Activated B cell treated with CpG ODN at 0.5 μM for 24 hours (primary cell): ENCODE measurements around the gene TRMU. TPM values are rescaled to one million over a fixed set of nuclear protein-coding genes. Genes with fewer than 3 reads are reported as not detected.

Source experiments
- ATAC-seq: fragments of 200-7000 bp; cut with Tn5 transposase; one replicate; pipeline ENCODE4 v1.10.0; 2021; ENCODE audit warnings: low read depth, mild to moderate bottlenecking, moderate library complexity
- CTCF ChIA-PET: fragments of 350-600 bp; sonication (Branson Sonifier 250); formaldehyde crosslinking; loops from one replicate; lab custom pipeline; 2021; ENCODE audit warnings: antibody characterized with exemption; lab: Charles Lee
- POLR2A ChIA-PET: fragments of 350-600 bp; sonication (Branson Sonifier 250); formaldehyde crosslinking; loops from one replicate; lab custom pipeline; 2021; ENCODE audit warnings: antibody characterized with exemption; lab: Charles Lee
- DNase-seq: peaks from one replicate; pipeline ENCODE4 v3.0.0; 2022
- H3K27ac Mint-ChIP-seq: one replicate; pipeline ENCODE4 v1.8.0; 2020; ENCODE audit warnings: mixed read lengths
- H3K27me3 Mint-ChIP-seq: one replicate; pipeline ENCODE4 v1.8.0; 2021; ENCODE audit warnings: mixed read lengths
- H3K36me3 Mint-ChIP-seq: one replicate; pipeline ENCODE4 v1.8.0; 2021; ENCODE audit warnings: low read depth, mixed read lengths
- H3K4me1 Mint-ChIP-seq: one replicate; pipeline ENCODE4 v1.8.0; 2021; ENCODE audit warnings: mixed read lengths
- H3K4me3 Mint-ChIP-seq: one replicate; pipeline ENCODE4 v1.8.0; 2020; ENCODE audit warnings: mild to moderate bottlenecking, mixed read lengths
- H3K9me3 Mint-ChIP-seq: one replicate; pipeline ENCODE4 v1.8.0; 2020; ENCODE audit warnings: mixed read lengths
- intact Hi-C: fragments of 100-400 bp; cut with micrococcal nuclease; formaldehyde crosslinking; loops from one replicate; pipeline ENCODE4 v1.15.1; 2024
- total RNA-seq: library from RNA; stranded (reverse); gene quantifications from 2 replicates; pipeline ENCODE4 v1.2.3, GENCODE V29; 2022
- TF ChIP-seq, protein P1 (sequence below): fragments of 200-600 bp; IDR thresholded peaks from one replicate; pipeline ENCODE4 v1.8.0; 2022; ENCODE audit warnings: antibody characterized with exemption, mild to moderate bottlenecking

Gene TRMU
- total RNA-seq, 1 donor from 2014 or later: 60.0 TPM

DNA sequence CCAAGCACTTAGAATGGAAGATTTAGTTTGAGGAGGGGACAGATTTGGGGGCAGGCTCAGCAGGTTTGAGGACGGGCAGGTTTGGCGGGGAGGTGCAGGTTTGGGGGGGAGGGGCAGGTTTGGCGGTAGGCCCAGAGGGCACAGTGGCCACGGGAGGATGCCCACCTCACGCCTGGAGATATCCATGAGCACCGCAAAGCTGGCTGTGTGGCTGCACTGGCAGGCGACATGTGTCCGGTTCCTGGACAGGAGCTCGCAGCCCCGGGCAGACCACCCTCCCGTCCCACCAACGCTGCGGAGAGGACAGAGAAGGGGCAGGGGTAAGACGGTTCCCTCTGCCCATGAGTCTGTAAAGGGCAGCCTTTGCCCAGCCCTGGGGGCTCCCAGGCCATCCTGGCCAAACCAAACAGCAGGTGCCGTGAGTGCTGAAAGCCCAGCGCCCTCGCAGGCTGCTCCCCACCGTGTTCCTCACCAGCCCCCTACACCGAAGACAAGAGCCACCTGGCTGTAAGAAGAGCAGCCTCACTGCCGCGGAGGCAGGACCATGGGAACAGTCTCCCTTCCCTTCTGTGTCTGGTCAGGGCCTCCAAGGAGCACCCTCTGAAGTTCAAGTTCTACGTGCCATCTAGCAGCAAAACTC is 43.0 kb downstream of the TRMU start:
- Mint-ChIP-seq H3K9me3 (peaks cover 3% of the 10 kb centered on the region), H3K4me1 (peaks cover 9% of the 10 kb centered on the region), H3K4me3 (no peak overlapping the region), H3K36me3 (peaks cover 77% of the 10 kb centered on the region), H3K27ac (no peak overlapping the region), H3K27me3 (peaks cover 3% of the 10 kb centered on the region)
- TF ChIP-seq, protein P1, sequence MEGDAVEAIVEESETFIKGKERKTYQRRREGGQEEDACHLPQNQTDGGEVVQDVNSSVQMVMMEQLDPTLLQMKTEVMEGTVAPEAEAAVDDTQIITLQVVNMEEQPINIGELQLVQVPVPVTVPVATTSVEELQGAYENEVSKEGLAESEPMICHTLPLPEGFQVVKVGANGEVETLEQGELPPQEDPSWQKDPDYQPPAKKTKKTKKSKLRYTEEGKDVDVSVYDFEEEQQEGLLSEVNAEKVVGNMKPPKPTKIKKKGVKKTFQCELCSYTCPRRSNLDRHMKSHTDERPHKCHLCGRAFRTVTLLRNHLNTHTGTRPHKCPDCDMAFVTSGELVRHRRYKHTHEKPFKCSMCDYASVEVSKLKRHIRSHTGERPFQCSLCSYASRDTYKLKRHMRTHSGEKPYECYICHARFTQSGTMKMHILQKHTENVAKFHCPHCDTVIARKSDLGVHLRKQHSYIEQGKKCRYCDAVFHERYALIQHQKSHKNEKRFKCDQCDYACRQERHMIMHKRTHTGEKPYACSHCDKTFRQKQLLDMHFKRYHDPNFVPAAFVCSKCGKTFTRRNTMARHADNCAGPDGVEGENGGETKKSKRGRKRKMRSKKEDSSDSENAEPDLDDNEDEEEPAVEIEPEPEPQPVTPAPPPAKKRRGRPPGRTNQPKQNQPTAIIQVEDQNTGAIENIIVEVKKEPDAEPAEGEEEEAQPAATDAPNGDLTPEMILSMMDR: no peak
- ATAC-seq (no peak), DNase-seq (no peak)
- ChIA-PET POLR2A (no interaction called here), CTCF (no interaction called here)
- intact Hi-C loops: no loop called here

DNA sequence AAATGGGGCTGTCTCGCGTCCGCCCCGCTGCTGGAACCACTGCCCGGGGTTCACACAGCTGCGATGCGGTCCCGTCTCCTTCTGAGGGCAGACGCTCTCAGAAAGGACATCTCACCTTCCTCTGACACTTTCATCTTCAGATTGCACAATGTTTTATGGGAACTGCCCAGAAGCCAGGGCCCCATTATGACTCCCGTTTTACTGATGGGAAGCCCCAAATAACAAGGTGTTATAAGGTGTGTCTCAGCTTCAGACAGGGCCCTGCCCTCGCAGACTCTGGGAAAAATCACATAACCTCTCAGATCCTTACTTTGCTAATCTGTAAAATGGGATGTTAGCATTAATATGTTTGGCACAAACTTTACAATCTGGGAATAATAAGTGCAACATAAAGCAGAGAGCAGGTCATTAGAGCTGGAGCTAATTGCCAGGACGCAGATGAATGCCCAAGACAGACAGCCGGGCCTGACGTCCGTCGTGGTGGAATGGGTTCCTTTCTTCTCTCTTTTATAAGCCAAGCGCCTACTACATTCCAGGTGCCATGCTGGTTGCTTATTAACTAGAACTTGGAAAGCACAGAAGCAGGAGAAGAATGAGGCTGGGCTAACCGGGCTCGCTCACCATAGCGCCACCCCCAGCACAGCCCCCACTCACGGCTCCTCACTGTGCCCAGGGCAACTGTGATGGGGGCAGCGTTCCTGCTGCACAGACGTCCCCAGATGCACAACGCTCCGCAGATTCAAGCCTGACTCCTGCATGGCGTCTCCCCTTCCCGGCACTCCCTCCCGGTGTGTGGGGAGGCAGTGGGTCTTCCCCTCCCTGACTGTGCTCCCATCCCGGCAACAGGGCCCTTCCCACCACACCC is 43.8 kb downstream of the TRMU start:
- no peak for DNase-seq
- no peak overlapping the region for H3K27ac Mint-ChIP-seq
- intact Hi-C loops: no loop called here
- H3K36me3 Mint-ChIP-seq: peaks cover 79% of the 10 kb centered on the region
- no peak overlapping the region for H3K4me3 Mint-ChIP-seq
- TF ChIP-seq, protein P1: no peak
- ChIA-PET POLR2A (no interaction called here), CTCF (no interaction called here)
- peaks cover 4% of the 10 kb centered on the region for H3K4me1 Mint-ChIP-seq
- no peak for ATAC-seq
- peaks cover 3% of the 10 kb centered on the region for H3K9me3 Mint-ChIP-seq
- peaks cover 3% of the 10 kb centered on the region for H3K27me3 Mint-ChIP-seq

DNA sequence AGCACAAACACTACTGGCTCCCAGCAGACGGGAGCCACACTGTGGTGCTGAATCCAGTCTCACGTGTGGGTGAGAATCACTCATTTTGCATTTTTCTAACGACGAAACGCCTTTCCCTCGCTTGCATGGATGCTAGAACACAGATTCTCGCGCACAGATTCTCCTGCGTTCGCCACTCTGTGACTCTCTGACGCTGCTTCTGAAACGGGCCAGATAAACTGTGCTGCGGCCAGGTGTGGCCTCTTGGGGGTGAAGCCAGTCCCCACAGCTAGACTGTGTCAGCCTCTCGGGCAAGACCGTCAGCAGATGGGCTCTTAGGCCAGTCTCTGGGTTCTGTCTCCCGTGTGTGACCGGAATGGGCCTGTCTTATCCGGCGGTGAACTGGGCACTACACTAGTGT is 44.6 kb downstream of the TRMU start:
- Mint-ChIP-seq H3K9me3 (peaks cover 3% of the 10 kb centered on the region), H3K4me1 (peaks cover 2% of the 10 kb centered on the region), H3K27ac (no peak overlapping the region), H3K4me3 (no peak overlapping the region), H3K27me3 (peaks cover 3% of the 10 kb centered on the region), H3K36me3 (peaks cover 81% of the 10 kb centered on the region)
- TF ChIP-seq, protein P1: no peak
- DNase-seq: no peak
- ChIA-PET POLR2A (no interaction called here), CTCF (no interaction called here)
- no peak for ATAC-seq
- intact Hi-C loops: no loop called here

DNA sequence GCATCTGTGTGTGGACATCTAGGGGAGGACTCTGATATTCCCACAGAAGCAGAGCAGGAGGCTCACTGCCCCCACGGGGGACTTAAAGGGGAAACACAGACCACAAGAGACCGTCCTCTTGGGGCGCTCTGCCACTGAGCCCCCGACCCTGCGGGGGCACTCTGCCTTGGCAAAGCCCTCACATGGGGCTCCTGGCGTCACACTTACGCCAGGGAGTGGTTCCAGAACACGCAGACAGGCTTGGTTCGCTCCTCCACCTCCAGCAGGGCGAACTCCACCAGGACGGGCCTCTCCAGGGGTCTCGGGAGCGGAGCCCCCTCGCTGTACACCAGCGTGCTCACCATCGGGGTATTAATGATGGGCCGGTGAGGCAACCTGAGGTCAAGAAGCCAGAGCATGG is 45.1 kb downstream of the TRMU start:
- TF ChIP-seq, protein P1: no peak
- intact Hi-C loops: no loop called here
- Mint-ChIP-seq H3K4me3 (no peak overlapping the region), H3K27me3 (no peaks in the 10 kb centered on the region), H3K27ac (no peak overlapping the region), H3K9me3 (peaks cover 3% of the 10 kb centered on the region), H3K4me1 (no peaks in the 10 kb centered on the region), H3K36me3 (peaks cover 81% of the 10 kb centered on the region)
- ChIA-PET CTCF (no interaction called here), POLR2A (no interaction called here)
- ATAC-seq (no peak), DNase-seq (no peak)

DNA sequence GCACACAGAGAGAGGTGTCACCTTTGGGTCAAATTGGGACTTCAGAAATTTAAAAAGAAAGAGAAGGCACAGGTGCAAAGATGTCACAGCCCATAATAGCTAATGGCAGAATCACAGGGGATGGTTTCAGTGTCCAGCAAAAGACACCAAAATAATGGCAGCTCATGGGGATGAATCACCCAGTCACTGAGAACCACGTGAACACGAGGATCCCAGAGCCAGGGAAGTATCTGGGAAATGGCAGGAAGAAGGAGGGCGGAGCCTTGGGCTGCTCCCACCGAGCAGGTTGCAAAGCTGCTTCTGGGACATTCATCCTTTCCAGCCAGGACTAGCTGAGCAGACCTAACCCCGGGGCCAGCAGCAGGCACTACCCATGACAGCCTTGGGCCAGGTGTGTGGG is 45.6 kb downstream of the TRMU start:
- peaks cover 2% of the 10 kb centered on the region for H3K9me3 Mint-ChIP-seq
- no peak for ATAC-seq
- TF ChIP-seq, protein P1: no peak
- H3K4me1 Mint-ChIP-seq: no peaks in the 10 kb centered on the region
- ChIA-PET CTCF (no interaction called here), POLR2A (no interaction called here)
- H3K27ac Mint-ChIP-seq: no peak overlapping the region
- no peak for DNase-seq
- H3K4me3 Mint-ChIP-seq: no peak overlapping the region
- H3K27me3 Mint-ChIP-seq: no peaks in the 10 kb centered on the region
- intact Hi-C loops: no loop called here
- peaks cover 76% of the 10 kb centered on the region for H3K36me3 Mint-ChIP-seq
